T-helper 2 cell treated with Interferon-gamma antibody and Interleukin-4, amounts not matched to agents 100 ng/mL and 5 ng/mL, for 36 hours (primary cell): Measurements from ENCODE around the gene RAB30. TPM values are rescaled to one million over a fixed set of nuclear protein-coding genes. Genes with fewer than 3 reads are reported as not detected.
"Not testable (repeated sequence)": the region's sequence is repeated elsewhere in the genome, so short reads cannot be mapped to it uniquely, and the experiment has no call there.

Source experiments
- intact Hi-C: fragments of 100-400 bp; cut with micrococcal nuclease; formaldehyde crosslinking; loops from one replicate; pipeline ENCODE4 v1.15.1; 2023
- total RNA-seq: library from RNA; stranded (reverse); gene quantifications from 2 replicates; pipeline ENCODE4 v1.2.3, GENCODE V29; 2022

Gene RAB30
- total RNA-seq, 1 donor from 2014 or later, result 9.4 TPM

DNA sequence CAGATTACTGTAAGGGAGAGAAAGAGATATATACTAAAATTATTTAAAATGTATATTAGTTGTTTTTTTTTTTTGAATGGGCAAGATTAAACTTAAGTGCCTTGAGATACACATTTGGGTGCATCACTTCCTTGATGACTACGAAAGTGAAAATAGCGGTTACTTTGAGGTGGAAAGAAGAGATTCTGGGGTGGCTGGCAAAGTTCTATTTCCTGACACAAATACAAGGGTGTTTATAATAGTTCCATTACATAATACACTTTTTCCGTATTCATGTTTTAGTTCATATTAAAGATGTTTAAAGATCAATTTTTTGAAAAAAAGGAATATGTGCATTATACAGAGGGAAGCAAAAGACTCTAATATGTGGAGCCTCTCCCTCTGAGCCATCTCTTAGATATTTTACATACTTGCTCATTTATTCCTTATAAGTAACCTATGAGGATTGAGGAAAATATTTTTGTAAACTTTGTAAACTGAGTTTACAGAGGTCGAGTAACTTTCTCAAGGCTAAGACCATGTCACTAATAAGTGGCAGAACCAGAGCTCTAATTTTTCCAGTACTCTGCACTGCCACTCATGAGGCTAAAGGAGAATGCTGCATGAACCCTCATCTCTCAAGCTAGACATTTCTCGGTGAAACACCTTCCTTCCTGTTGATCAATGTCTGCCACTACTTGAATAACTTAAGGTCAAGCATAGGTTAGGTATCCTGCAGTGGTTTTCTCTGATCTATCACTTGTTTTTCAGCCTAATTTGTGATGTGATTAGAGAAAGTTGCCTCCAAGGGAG lies 111.5 kb downstream of the RAB30 start:
- intact Hi-C loops, result loop anchor here (1.0 to 5.0 kb wide), 11 partner anchors 11 to 326 kb away; partner anchors contain the start of genes ANKRD42, CCDC90B, DDIAS and RAB30

DNA sequence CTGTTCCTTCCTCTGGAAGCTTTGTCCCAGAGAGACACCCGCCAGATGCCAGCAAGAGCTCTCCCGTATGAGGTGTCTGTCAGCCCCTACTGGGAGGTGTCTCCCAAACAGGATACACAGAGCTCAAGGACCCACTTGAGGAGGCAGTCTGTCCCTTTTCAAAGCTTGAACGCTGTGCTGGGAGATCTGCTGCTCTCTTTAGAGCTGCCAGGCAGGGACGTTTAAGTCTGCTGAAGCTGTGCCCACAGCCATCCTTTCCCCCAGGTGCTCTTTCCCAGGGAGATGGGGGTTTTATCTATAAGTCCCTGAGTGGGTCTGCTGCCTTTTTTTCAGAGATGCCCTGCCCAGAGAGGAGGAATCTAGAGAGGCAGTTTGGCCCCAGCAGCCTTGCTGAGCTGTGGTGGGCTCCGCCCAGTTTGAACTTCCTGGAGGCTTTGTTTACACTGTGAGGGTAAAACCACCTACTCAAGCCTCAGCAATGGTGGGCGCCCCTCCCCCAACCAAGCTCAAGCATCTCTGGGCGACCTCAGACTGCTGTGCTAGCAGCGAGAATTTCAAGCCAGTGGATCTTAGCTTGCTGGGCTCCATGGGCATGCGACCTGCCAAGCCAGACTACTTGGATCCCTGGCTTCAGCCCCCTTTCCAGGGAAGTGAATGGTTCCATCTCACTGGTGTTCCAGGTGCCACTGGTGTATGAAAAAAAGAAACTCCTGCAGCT lies 115.8 kb downstream of the RAB30 start:
- intact Hi-C loops, result loop anchor here (1.0 kb wide), 1 partner anchor 330 kb away; the partner anchor contains the start of gene CCDC90B

DNA sequence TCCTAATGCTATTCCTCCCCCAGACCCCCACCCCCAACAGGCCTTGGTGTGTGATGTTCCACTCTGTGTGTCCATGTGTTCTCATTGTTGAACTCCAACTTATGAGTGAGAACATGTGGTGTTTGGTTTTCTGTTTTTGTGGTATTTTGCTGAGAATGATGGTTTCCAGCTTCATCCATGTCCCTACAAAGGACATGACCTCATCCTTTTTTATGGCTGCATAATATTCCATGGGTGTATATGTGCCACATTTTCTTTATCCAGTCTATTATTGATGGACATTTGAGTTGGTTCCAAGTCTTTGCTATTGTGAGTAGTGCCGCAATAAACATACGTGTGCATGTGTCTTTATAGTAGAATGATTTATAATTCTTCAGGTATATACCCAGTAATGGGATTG lies 121.2 kb downstream of the RAB30 start:
- intact Hi-C loops, result not testable (repeated sequence)

DNA sequence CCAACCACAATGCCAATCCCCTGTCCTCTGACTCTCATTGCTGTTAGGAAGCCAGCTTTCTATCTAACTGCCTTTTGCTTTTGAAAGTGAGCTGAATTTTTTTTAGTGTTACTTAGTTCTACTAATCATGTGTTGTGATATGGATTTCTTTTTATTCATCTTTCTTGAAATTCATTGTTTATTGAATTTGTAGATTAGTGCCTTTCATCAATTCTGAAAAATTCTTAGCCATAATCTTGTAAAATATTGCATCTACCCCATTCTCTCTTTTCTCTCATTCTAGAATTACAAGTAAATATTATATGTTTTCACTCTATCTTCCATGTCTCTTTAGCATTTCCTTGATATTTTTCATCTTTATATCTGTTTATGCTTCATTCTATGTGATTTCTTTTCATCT lies 122.3 kb downstream of the RAB30 start:
- intact Hi-C loops, result no loop called here

DNA sequence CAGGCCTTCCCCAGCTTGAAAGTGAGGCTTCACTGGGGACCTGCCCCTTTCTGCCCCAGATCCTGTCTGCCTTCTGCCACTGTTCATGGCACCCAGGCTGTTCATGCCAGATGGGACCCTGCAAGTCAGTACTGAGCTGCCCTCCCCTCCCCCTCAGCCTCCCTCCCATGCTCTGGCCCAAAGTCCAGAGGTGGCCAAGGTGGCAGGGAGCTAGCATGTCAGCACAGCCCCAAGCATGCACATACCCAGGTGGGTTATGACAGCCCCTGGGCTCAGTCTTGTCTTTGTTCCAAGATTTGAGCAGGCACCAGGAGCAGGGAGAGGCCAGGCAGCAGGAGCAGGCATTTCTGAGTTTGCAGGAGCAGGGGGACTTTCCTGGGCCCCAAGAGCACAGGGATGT lies 126.0 kb downstream of the RAB30 start:
- intact Hi-C loops, result no loop called here

DNA sequence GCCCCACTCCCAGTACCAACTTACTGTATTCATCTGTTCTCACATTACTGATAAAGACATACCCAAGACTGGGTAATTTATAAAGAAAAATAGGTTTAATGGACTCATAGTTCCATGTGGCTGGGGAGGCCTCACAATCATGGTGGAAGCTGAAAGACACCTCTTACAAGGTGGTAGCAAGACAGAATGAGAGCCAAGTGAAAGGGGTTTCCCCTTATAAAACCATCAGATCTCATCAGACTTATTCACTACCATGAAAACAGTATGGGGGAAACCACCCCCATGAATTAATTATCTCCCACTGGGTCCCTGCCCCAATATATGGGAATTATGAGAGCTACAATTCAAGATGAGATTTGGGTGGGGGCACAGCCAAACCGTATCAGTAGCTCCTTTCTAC lies 126.7 kb downstream of the RAB30 start:
- intact Hi-C loops, result not testable (repeated sequence)

DNA sequence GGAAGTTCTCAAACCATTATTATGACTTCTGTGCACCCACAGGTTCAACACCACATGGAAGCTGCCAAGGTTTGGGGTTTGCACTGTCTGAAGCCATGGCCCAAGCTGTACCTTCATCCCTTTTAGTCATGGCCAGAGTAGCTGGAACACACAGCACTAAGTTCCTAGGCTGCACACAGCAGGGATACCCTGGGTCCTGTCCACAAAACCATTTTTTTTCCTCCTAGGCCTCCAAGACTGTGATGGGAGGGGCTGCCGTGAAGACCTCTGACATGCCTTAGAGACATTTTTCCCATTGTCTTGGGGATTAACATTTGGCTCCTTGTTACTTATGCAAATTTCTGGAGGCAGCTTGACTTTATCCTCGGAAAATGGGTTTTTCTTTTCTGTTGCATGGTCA lies 127.5 kb downstream of the RAB30 start:
- intact Hi-C loops, result no loop called here

DNA sequence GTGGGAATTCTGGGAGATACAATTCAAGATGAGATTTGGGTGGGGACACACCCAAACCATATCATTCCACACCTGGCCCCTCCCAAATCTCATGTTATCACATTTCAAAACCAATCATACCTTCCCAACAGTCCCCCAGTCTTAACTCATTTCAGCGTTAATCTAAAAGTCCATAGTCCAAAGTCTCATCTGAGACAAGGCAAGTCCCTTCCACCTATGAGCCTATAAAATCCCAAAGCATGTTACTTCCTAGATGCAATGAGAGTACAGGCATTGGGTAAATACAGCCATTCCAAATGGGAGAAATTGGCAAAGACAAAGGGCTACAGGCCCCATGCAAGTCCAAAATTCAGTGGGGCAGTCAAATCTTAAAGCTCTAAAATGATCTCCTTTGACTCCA lies 128.3 kb downstream of the RAB30 start:
- intact Hi-C loops, result not testable (repeated sequence)

DNA sequence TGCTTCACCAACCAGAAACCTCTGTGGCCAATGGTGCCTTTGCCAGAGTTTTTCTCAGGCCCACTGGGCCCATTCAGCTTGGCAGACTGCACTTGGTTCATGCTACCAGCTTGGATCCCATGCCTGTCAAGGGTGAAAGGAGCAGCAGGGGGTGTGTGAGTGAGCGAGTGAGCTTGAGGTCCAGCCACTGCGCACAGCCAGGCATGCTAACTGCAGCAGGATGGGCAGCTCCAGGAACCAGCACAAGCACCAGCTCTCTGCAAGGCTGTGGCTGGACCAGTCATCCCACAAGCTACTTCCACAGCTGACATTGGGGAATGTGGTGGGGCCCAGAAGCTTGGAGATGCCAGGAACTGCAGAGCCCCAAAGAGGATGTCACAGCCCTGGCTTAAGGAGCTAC lies 129.3 kb downstream of the RAB30 start:
- intact Hi-C loops, result no loop called here

DNA sequence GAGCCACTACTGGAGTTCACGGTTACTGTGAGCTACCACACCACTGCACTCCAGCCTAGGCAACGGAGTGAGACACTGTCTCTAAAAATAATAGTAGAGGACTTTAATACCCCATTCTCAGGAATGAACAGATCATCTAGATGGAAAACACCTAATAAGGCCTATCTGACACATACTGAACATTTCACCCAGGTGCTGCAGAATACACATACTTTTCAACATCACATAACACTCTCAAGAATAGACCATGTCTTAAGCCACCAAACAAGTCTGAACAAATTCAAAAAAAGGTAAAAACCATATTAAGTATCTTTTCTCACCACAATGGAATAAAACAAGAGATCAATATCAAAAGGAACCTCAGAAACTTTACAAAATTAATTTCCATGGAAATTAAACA lies 132.2 kb downstream of the RAB30 start:
- intact Hi-C loops, result no loop called here

DNA sequence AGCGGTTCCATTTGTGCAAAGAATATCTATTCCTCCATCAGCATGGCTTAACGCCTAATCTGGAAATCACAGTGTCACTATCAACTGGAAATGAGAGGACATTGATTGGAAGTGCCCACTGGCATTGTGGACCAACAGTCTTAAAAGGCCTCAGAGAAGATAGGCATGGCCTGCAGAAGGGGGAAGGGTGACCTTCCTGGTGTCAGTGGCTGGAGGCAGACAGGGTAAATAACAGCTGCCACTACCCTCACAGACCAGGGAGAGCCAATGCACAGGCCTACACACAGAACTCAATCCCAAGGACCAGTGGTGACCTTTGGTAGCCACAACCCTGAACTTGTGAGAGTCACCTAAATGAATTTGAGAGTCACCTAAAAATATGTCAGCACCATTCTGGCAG lies 134.1 kb downstream of the RAB30 start:
- intact Hi-C loops, result no loop called here

DNA sequence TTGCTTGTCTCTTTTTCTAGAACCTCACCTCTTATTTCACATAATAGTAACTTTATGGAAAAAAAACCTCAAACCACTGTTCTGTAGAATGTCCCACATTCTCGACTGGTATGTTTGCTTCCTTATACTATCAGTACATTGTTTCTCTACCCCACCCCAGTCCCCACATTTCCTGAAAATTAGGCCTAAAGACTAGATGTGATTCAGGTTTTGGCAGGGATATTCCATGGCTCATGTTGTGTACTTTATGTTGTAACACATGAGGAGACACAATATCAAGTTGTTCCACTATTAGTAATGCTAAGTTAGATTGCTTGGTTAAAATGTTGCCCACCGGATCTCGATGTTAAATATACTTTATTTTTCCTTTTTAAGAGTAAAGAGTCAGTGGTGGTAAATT lies 135.4 kb downstream of the RAB30 start:
- intact Hi-C loops, result no loop called here

DNA sequence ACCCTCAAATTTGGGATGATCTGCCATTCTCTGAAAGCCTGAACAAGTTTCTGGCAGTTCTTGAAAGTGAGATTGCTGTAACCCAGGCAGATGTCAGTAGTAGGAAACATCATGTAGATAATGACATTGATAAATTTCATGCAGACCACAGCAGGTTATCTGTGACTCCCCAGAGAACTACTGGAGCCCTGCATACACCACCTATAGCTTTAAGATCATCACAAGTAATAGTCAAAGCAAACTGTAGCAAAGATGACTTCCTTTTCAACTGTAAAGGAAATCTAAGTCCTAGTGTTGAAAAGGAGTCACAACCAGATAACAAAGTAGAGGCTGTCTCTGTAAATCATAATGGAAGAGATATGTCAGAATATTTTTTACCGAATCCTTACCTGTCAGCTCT lies 139.1 kb downstream of the RAB30 start:
- intact Hi-C loops, result no loop called here

DNA sequence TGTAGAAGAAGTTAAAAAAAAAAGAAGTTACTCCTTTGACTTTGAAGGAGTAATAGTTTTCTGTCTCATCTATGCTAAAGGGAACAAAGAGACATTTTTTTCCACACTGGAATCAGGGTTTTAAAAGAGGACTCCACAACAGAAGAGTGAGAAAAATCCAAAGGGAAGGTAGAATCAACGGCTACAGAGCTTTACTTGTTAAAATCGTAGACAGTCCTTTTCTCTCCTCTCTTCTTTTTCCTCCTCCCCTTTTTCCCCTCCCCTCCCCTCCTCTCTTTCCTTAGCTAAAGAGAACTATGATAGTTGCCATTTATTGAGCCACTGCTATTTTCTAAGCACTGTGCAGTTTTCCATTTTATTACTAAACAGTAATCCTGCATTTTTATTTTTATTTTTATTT lies 141.0 kb downstream of the RAB30 start:
- intact Hi-C loops, result no loop called here

DNA sequence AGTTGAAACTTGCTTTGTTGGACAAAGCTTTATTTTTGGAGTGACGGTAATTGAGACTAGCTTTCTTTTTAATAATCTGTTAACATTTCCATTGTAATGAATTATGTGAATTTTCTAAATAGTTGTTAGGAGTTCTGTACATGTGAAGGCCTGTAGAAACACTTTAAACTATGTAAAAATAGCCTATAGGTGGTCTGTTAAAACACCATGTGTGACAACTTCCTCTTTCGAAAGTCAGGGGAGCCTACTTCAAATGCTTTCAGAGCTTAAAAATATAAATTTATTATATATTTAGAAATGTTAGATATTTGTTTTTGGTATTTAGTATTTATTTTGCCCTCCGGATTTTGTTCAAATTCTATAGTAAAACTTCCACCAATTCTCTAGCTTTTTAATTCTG lies 141.5 kb downstream of the RAB30 start:
- intact Hi-C loops, result no loop called here

DNA sequence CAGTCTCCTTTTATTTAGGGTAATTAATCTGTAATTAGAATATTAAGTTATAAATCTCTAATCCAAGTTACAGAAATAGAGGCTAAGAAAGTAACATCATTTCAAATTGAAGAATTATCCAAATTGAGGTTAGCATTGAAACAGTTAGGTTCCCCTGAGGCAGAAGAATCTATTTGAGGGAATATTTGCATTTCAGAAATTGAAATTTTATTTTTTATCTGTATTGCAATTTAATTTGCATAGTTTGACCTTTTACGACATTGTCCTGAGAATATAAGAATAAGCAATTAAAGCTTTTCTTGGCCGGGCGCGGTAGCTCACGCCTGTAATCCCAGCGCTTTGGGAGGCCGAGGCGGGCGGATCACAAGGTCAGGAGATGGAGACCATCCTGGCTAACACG lies 142.6 kb downstream of the RAB30 start:
- intact Hi-C loops, result no loop called here

DNA sequence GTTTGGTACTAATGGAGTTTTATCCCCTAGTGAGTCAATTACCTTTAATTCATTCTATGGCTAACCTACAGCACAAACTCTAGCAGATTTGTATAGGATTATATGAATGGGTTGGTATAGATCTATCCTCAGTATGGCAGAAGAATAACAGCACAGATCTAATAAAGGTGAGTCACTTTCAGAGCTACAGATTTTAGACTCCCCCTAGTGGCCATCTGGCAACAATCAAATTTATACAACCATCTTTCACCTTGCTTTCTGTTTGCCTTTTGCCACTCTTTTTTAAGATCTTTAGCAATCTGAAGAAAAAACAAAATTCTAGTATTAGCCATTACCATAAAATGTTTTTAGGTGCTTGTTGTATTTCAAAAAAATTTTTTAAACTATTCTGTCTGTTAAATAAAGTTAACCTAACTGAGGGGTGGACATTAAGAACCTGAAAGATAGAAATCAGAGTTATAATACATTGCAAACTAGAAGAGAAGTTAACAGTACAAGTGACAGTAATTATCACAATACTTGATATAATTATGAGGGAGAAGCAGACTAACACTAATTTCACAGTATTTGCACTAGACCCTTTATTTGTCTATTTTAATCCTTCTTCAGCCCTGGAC lies 144.3 kb downstream of the RAB30 start:
- intact Hi-C loops, result loop anchor here (1.0 to 2.0 kb wide), 3 partner anchors 21 to 145 kb away; no protein-coding TSS in a partner anchor

DNA sequence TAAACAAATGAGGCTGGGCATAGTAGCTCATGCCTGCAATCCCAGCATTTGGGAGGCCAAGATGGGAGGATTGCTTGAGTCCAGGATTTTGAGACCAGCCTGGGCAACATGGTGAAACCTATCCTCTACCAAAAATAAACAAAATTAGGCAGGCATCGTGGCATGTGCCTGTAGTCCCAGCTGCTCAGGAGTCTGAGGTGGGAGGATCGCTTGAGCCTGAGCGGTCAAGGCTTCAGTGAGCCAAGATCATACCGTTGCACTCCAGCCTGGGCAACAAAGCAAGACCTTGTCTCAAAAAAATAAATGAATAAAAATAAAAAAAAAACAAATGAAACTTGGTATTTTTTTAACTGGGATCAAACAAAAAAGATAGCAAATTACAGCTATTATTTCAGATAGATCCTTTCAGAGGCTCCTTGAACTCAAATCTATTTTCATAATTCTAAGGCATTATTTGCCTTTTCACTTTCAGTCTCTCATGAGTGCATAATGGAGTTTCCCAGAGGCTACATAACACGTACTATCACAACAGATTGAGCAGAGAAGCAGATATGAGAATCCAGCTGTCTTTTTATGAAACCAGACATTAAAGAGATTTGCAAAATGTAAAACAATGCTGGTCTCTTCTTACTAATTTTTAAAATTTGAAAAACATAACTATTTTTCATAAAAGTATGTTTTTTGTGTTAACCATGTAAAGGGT lies 147.0 kb downstream of the RAB30 start:
- intact Hi-C loops, result no loop called here
